ENCODE data around the gene ORC2. TPM values are rescaled to one million over a fixed set of nuclear protein-coding genes. Genes with fewer than 3 reads are reported as not detected.
"Not testable (repeated sequence)": the region's sequence is repeated elsewhere in the genome, so short reads cannot be mapped to it uniquely, and the experiment has no call there.

Gene ORC2
- total and polyA plus RNA-seq, 10 of the 15 experiments (the other 5 are each of a cell fraction or from before 2014, with no cell fraction given) = 6.1 to 36.9 (median 17.6) TPM

DNA sequence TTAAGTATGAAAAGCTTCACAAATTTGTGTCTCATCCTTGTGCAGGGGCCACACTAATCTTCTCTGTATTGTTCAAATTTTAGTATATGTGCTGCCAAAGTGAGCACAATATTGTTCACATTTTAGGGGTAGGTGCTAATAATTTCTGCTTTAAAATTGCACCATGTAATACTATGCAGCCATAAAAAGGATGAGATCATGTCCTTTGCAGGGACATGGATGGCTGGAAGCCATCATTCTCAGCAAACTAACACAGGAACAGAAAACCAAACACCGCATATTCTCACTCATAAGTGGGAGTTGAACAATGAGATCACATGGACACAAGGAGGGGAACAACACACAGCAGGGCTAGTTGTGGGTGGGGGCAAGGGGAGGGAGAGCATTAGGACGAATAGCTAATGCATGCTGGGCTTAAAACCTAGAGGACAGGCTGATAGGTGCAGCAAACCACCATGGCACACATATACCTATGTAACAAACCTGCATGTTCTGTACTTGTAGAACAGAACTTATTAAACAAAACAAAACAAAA is 81.7 kb downstream of the ORC2 start:
- H2AFZ ChIP-seq (ENCODE audit: control insufficient read depth, low read depth, low read length); SMC1A ChIA-PET (ENCODE audit: uncharacterized antibody, unreplicated experiment); H3K27ac ChIP-seq (ENCODE audit: control insufficient read depth, insufficient read depth); DNase-seq (ENCODE audit: low read depth, low spot score); RAD21 ChIA-PET (ENCODE audit: unreplicated experiment); CTCF ChIA-PET; H3K9ac ChIP-seq (ENCODE audit: control insufficient read depth, insufficient read depth, low read length); H3K27me3 ChIP-seq (replicated peaks in 1 of 2; ENCODE audit: control insufficient read depth in 2 of 2, insufficient read depth in 2 of 2, low read length in 1 of 2); intact Hi-C loops (cut with micrococcal nuclease; ENCODE audit: unreplicated experiment); H3K4me1 ChIP-seq (ENCODE audit: control insufficient read depth, insufficient read depth, low read length); FAIRE-seq; H3K79me2 ChIP-seq (ENCODE audit: control insufficient read depth, insufficient read depth, low read length); H3K9me3 ChIP-seq (replicated peaks; ENCODE audit: control insufficient read depth, insufficient read depth, low read length); H3K4me3 ChIP-seq; H4K20me1 ChIP-seq (ENCODE audit: control insufficient read depth, insufficient read depth); H3K4me2 ChIP-seq (ENCODE audit: control insufficient read depth, insufficient read depth); in situ Hi-C loops (cut with MboI): not testable (repeated sequence)
- ATAC-seq = peak; percentile 54
- TSS peak; percentile 18 for BruUV-seq (replicated peaks)
- POLR2A ChIA-PET = interaction anchor here (1.7 kb wide), 1 partner anchor 13 kb away, joined by 11 read pairs; no protein-coding TSS in a partner anchor
- peaks cover 2 to 18% of the 10 kb centered on the region in 2 experiments; a peak in 3 of 4 replicates for H3K36me3 ChIP-seq (ENCODE audit: control insufficient read depth in 2 of 2, insufficient read depth in 2 of 2, low read length in 1 of 2)
- WGBS (ENCODE audit: insufficient coverage, insufficient replicate concordance, low lambda C conversion rate, missing lambda C conversion rate) = 75% methylated on average over 2 of the region's 2 CpGs
- TF ChIP-seq HDGF (IDR thresholded peaks at IDR 0.05) = 0 out of 2 replicates have a peak, but pooled peaks have one; percentile 43
- TF ChIP-seq RAD51 (IDR thresholded peaks at IDR 0.05) = 0 out of 2 replicates have a peak, but pooled peaks have one; percentile 15
- peak; percentile 59 for TF ChIP-seq ATF7 (IDR thresholded peaks at IDR 0.05; ENCODE audit: low read depth)

DNA sequence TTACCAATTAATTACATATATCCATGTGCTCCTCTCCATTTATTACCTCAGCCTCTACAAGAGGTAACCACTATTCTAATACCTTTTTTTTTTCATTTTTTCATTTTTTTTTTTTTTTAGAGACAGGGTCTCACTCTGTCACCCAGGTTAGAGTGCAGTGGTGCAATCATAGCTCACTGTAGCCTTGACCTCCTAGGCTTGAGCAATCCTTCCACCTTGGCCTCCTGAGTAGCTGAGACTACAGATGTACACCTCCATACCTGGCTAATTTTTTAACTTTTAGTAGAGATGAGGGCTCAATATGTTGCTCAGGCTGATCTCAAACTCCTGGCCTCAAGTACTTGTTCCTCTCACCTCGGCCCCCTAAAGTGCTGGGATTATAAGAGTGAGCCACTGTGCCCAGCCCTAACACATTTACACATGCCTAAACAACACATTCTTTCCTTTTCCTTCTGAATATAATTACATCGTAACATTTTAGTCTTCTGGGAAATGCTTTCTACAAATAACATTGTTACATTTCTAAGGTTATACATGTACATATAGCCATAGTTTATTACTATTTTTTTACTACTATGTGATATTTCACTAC is 85.1 kb downstream of the ORC2 start:
- 96% methylated on average over 2 of the region's 2 CpGs for WGBS (ENCODE audit: insufficient coverage, insufficient replicate concordance, low lambda C conversion rate, missing lambda C conversion rate)
- in situ Hi-C loops (cut with MboI) (no loop called here), intact Hi-C loops (cut with micrococcal nuclease; ENCODE audit: unreplicated experiment) (no loop called here)
- H3K36me3 ChIP-seq (ENCODE audit: control insufficient read depth in 2 of 2, insufficient read depth in 2 of 2, low read length in 1 of 2) = peaks cover 1 to 20% of the 10 kb centered on the region in 2 experiments; a peak in 3 of 4 replicates
- H3K4me2 ChIP-seq (ENCODE audit: control insufficient read depth, insufficient read depth) = no peak overlapping the region
- H3K27me3 ChIP-seq (replicated peaks in 1 of 2; ENCODE audit: control insufficient read depth in 2 of 2, insufficient read depth in 2 of 2, low read length in 1 of 2) = no peaks in the 10 kb centered on the region
- H3K79me2 ChIP-seq (ENCODE audit: control insufficient read depth, insufficient read depth, low read length) = no peaks in the 10 kb centered on the region
- ATAC-seq = no peak
- no peak overlapping the region for H3K4me3 ChIP-seq
- H2AFZ ChIP-seq (ENCODE audit: control insufficient read depth, low read depth, low read length) = no peak overlapping the region
- ChIA-PET SMC1A (ENCODE audit: uncharacterized antibody, unreplicated experiment) (interaction anchor here (0.6 to 1.4 kb wide), 3 partner anchors 9 to 134 kb away, joined by 3 to 4 read pairs (median 3); no protein-coding TSS in a partner anchor), RAD21 (ENCODE audit: unreplicated experiment) (interaction anchor here (0.7 kb wide), 1 partner anchor 354 kb away, joined by 4 read pairs; no protein-coding TSS in a partner anchor), CTCF (interaction anchor here (0.9 to 1.1 kb wide), 2 partner anchors 11 to 23 kb away, joined by 3 to 4 read pairs; partner anchors contain the start of gene NIF3L1), POLR2A (no interaction called here)
- no peak overlapping the region for H3K27ac ChIP-seq (ENCODE audit: control insufficient read depth, insufficient read depth)
- no peaks in the 10 kb centered on the region for H3K4me1 ChIP-seq (ENCODE audit: control insufficient read depth, insufficient read depth, low read length)
- H3K9me3 ChIP-seq (replicated peaks; ENCODE audit: control insufficient read depth, insufficient read depth, low read length) = no peaks in the 10 kb centered on the region
- no peak for FAIRE-seq
- no peaks in the 10 kb centered on the region for H4K20me1 ChIP-seq (ENCODE audit: control insufficient read depth, insufficient read depth)
- DNase-seq (ENCODE audit: low read depth, low spot score) = no peak
- no peak overlapping the region for H3K9ac ChIP-seq (ENCODE audit: control insufficient read depth, insufficient read depth, low read length)
- BruUV-seq (replicated peaks) = no TSS peak
- TF ChIP-seq, protein P1, sequence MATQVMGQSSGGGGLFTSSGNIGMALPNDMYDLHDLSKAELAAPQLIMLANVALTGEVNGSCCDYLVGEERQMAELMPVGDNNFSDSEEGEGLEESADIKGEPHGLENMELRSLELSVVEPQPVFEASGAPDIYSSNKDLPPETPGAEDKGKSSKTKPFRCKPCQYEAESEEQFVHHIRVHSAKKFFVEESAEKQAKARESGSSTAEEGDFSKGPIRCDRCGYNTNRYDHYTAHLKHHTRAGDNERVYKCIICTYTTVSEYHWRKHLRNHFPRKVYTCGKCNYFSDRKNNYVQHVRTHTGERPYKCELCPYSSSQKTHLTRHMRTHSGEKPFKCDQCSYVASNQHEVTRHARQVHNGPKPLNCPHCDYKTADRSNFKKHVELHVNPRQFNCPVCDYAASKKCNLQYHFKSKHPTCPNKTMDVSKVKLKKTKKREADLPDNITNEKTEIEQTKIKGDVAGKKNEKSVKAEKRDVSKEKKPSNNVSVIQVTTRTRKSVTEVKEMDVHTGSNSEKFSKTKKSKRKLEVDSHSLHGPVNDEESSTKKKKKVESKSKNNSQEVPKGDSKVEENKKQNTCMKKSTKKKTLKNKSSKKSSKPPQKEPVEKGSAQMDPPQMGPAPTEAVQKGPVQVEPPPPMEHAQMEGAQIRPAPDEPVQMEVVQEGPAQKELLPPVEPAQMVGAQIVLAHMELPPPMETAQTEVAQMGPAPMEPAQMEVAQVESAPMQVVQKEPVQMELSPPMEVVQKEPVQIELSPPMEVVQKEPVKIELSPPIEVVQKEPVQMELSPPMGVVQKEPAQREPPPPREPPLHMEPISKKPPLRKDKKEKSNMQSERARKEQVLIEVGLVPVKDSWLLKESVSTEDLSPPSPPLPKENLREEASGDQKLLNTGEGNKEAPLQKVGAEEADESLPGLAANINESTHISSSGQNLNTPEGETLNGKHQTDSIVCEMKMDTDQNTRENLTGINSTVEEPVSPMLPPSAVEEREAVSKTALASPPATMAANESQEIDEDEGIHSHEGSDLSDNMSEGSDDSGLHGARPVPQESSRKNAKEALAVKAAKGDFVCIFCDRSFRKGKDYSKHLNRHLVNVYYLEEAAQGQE (IDR thresholded peaks at IDR 0.05; ENCODE audit: low read depth, low read length) = no peak
- TF ChIP-seq, protein P2, sequence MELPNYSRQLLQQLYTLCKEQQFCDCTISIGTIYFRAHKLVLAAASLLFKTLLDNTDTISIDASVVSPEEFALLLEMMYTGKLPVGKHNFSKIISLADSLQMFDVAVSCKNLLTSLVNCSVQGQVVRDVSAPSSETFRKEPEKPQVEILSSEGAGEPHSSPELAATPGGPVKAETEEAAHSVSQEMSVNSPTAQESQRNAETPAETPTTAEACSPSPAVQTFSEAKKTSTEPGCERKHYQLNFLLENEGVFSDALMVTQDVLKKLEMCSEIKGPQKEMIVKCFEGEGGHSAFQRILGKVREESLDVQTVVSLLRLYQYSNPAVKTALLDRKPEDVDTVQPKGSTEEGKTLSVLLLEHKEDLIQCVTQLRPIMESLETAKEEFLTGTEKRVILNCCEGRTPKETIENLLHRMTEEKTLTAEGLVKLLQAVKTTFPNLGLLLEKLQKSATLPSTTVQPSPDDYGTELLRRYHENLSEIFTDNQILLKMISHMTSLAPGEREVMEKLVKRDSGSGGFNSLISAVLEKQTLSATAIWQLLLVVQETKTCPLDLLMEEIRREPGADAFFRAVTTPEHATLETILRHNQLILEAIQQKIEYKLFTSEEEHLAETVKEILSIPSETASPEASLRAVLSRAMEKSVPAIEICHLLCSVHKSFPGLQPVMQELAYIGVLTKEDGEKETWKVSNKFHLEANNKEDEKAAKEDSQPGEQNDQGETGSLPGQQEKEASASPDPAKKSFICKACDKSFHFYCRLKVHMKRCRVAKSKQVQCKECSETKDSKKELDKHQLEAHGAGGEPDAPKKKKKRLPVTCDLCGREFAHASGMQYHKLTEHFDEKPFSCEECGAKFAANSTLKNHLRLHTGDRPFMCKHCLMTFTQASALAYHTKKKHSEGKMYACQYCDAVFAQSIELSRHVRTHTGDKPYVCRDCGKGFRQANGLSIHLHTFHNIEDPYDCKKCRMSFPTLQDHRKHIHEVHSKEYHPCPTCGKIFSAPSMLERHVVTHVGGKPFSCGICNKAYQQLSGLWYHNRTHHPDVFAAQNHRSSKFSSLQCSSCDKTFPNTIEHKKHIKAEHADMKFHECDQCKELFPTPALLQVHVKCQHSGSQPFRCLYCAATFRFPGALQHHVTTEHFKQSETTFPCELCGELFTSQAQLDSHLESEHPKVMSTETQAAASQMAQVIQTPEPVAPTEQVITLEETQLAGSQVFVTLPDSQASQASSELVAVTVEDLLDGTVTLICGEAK (IDR thresholded peaks at IDR 0.05; ENCODE audit: borderline replicate concordance) = no peak
- TF ChIP-seq CBX5 (IDR thresholded peaks at IDR 0.05; ENCODE audit: low read depth) (no peak), SMAD5 (IDR thresholded peaks at IDR 0.05; ENCODE audit: low read depth) (no peak), EZH2 (IDR thresholded peaks at IDR 0.05; ENCODE audit: borderline replicate concordance, control insufficient read depth, low read depth, low read length) (no peak)

Data from GM12878 (cell line).